Vagina (tissue), 2 donors: ENCODE data around the gene TEAD2. TPM values are rescaled to one million over a fixed set of nuclear protein-coding genes. Genes with fewer than 3 reads are reported as not detected.

Source experiments
- DNase-seq, 2 donors: peaks; one replicate each; pipeline ENCODE4 v3.0.0-alpha.2; 2017; ENCODE audit errors: extremely low spot score in 2 of 2
- H3K27ac ChIP-seq: fragments of 200-600 bp; sonication (generic); one replicate; pipeline ENCODE4 v1.5.1; 2019
- H3K27me3 ChIP-seq: fragments of 200-600 bp; sonication (generic); one replicate; pipeline ENCODE4 v1.5.1; 2019
- H3K36me3 ChIP-seq, 2 donors: fragments of 200-600 bp; sonication (generic); one replicate each; pipeline ENCODE4 v1.5.1; 2017 to 2019
- H3K4me1 ChIP-seq: fragments of 200-600 bp; sonication (generic); one replicate; pipeline ENCODE4 v1.5.1; 2019
- H3K4me3 ChIP-seq, 2 donors: fragments of 200-600 bp; sonication (generic); 1 replicate in 1 of 2; 2 replicates in 1 of 2; pipeline ENCODE4 v1.5.1; 2016 to 2019
- H3K9me3 ChIP-seq: fragments of 200-600 bp; sonication (generic); one replicate; pipeline ENCODE4 v1.5.1; 2019
- POLR2A ChIP-seq, 2 donors: fragments of 450-650 bp; IDR thresholded peaks; one replicate each; pipeline ENCODE4 v1.6.1; 2017; ENCODE audit warnings: antibody characterized with exemption in 2 of 2, mild to moderate bottlenecking in 2 of 2, moderate library complexity in 2 of 2
- POLR2AphosphoS5 ChIP-seq, 2 donors: sonication (generic); formaldehyde crosslinking; IDR thresholded peaks; one replicate each; pipeline ENCODE4 v1.9.0; 2017; ENCODE audit warnings: antibody characterized with exemption in 2 of 2, mild to moderate bottlenecking in 2 of 2, low read depth in 1 of 2; ENCODE audit not compliant: insufficient read depth in 1 of 2
- intact Hi-C: fragments of 100-400 bp; cut with DNase I; formaldehyde crosslinking; loops from one replicate; pipeline ENCODE4 v1.15.1; 2023
- total RNA-seq: library from RNA; depleted of rRNA; stranded (reverse); fragments of >200 nt; gene quantifications from one replicate; pipeline ENCODE4 v1.2.3, GENCODE V29; 2016
- TF ChIP-seq, protein P1 (sequence below), 3 experiments: fragments of 450-650 bp in 2 of 3; fragments of 200-600 bp in 1 of 3; sonication (generic) in 1 of 3; IDR thresholded peaks; one replicate each; pipeline ENCODE4 v1.5.1; 2017 to 2019; ENCODE audit warnings: antibody characterized with exemption in 3 of 3, mild to moderate bottlenecking in 2 of 3, moderate library complexity in 2 of 3

Gene TEAD2
- total RNA-seq, 1 donor from 2014 or later: 20.4 TPM

DNA sequence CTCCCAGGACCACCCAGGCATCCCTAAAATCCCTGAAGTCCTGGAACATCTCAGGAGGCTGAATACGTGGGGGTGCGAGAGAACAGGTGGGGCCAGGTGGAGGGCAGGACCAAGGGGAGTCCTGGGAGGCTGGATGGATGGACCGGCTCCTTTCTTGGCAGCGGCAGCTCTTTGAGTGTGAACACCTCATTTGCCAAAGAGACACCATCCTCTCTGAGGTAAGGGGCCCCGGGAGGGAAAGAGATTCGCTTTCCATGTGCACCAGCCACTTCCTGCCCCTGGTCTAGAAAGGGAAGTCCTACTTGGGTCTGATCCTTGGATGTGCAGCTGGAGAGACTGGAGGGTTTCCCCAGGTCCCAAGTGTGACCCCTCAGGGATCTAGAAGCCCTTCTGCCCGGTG is 44.9 kb upstream of the TEAD2 start:
- no peaks in the 10 kb centered on the region for H3K9me3 ChIP-seq
- TF ChIP-seq POLR2A (IDR thresholded peaks at IDR 0.05) (no peak), POLR2AphosphoS5 (IDR thresholded peaks at IDR 0.05; ENCODE audit: insufficient read depth in 1 of 2, low read depth in 1 of 2) (no peak)
- TF ChIP-seq, protein P1, sequence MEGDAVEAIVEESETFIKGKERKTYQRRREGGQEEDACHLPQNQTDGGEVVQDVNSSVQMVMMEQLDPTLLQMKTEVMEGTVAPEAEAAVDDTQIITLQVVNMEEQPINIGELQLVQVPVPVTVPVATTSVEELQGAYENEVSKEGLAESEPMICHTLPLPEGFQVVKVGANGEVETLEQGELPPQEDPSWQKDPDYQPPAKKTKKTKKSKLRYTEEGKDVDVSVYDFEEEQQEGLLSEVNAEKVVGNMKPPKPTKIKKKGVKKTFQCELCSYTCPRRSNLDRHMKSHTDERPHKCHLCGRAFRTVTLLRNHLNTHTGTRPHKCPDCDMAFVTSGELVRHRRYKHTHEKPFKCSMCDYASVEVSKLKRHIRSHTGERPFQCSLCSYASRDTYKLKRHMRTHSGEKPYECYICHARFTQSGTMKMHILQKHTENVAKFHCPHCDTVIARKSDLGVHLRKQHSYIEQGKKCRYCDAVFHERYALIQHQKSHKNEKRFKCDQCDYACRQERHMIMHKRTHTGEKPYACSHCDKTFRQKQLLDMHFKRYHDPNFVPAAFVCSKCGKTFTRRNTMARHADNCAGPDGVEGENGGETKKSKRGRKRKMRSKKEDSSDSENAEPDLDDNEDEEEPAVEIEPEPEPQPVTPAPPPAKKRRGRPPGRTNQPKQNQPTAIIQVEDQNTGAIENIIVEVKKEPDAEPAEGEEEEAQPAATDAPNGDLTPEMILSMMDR (IDR thresholded peaks at IDR 0.05): no peak
- intact Hi-C loops: no loop called here

GRCh38 chr19:49403404-49404187 is 41.4 kb upstream of the TEAD2 start:
- no peaks in the 10 kb centered on the region for H3K9me3 ChIP-seq
- no peaks in the 10 kb centered on the region for H3K36me3 ChIP-seq
- H3K4me3 ChIP-seq: no peak overlapping the region
- H3K4me1 ChIP-seq: no peaks in the 10 kb centered on the region
- no peak overlapping the region for H3K27ac ChIP-seq
- intact Hi-C loops: no loop called here
- DNase-seq: no peak
- TF ChIP-seq, protein P1 (IDR thresholded peaks at IDR 0.05): no peak
- no peak for TF ChIP-seq POLR2AphosphoS5 (IDR thresholded peaks at IDR 0.05; ENCODE audit: insufficient read depth in 1 of 2, low read depth in 1 of 2)
- no peak for TF ChIP-seq POLR2A (IDR thresholded peaks at IDR 0.05)
- H3K27me3 ChIP-seq: no peaks in the 10 kb centered on the region

More for the DNA sequence above, 44.9 kb upstream of the TEAD2 start:
- no peak overlapping the region for H3K27ac ChIP-seq
- H3K4me1 ChIP-seq: no peaks in the 10 kb centered on the region
- DNase-seq: no peak
- H3K4me3 ChIP-seq: no peak overlapping the region
- no peaks in the 10 kb centered on the region for H3K27me3 ChIP-seq
- no peaks in the 10 kb centered on the region for H3K36me3 ChIP-seq

DNA sequence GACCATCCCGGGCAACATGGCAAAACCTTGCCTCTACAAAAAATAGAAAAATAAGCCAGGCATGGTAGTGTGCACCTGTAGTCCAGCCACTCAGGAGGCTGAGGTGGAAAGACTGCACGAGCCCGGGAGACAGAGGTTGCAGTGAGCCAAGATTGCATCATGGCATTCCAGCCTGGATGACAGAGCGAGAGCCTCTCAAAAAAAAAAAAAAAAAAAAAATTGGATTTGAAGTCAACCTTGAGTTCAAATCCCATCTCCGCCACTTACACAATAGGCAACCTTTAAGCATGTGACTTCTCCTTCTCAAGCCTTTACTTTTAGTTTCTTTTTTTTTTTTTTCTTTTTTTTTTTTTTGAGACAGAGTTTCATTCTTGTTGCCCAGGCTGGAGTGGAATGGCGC is 37.8 kb upstream of the TEAD2 start:
- intact Hi-C loops: no loop called here
- Histone ChIP-seq H3K4me3 (no peak overlapping the region), H3K36me3 (no peaks in the 10 kb centered on the region), H3K27ac (no peak overlapping the region), H3K4me1 (no peaks in the 10 kb centered on the region), H3K27me3 (no peaks in the 10 kb centered on the region), H3K9me3 (no peaks in the 10 kb centered on the region)
- DNase-seq: no peak
- no peak for TF ChIP-seq POLR2AphosphoS5 (IDR thresholded peaks at IDR 0.05; ENCODE audit: insufficient read depth in 1 of 2, low read depth in 1 of 2)
- TF ChIP-seq POLR2A (IDR thresholded peaks at IDR 0.05): no peak
- TF ChIP-seq, protein P1 (IDR thresholded peaks at IDR 0.05): no peak

DNA sequence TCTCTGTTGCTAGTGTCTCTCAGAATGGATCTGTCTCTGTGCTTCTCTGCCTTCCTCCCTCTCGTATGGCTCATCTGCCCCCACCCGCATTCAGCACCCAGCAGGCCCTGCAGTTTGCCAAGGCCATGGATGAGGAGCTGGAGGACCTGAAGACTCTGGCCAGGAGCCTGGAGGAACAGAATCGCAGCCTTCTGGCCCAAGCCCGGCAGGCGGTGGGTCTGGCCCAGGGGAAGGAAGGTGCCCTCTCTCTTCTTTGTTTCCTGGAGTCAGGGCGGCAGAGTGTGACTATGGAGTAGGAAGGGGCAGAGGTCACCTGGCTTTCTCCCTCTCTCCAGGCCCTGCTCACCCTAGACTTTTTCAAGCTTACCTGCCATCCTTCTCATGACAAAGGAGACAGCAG is 36.7 kb upstream of the TEAD2 start:
- Histone ChIP-seq H3K27me3 (no peaks in the 10 kb centered on the region), H3K27ac (no peak overlapping the region), H3K4me3 (no peak overlapping the region), H3K4me1 (no peaks in the 10 kb centered on the region), H3K36me3 (no peaks in the 10 kb centered on the region), H3K9me3 (no peaks in the 10 kb centered on the region)
- TF ChIP-seq, protein P1 (IDR thresholded peaks at IDR 0.05): no peak
- no peak for TF ChIP-seq POLR2AphosphoS5 (IDR thresholded peaks at IDR 0.05; ENCODE audit: insufficient read depth in 1 of 2, low read depth in 1 of 2)
- no peak for TF ChIP-seq POLR2A (IDR thresholded peaks at IDR 0.05)
- intact Hi-C loops: no loop called here
- DNase-seq: no peak

DNA sequence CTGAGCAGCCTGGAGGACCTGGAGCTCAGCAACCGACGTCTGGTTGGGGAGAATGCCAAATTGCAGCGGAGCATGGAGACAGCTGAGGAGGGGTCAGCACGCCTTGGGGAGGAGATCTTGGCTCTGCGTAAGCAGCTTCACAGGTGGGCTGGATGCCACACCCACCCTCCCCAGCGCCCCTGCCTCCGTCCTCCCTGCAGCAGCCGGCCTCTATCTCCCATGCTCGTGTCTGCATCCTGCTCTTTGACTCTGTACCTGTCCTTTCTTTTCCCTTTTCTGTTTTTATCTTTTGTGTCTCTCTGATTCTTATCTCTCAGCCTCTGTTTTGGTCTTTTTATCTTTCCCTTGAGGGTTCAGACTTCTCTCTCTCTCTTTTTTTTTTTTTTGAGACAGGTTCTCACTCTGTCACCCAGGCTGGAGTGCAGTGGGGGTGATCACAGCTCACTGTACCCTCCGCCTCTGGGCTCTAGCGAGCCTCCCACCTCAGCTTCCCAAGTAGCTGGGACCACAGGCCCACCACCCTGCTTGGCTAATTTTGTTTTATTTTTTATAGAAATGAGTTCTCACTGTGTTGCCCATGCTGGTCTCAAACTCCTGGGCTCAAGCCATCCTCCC is 35.9 kb upstream of the TEAD2 start:
- Histone ChIP-seq H3K4me3 (no peak overlapping the region), H3K4me1 (no peaks in the 10 kb centered on the region), H3K36me3 (no peaks in the 10 kb centered on the region), H3K27ac (no peak overlapping the region), H3K9me3 (no peaks in the 10 kb centered on the region), H3K27me3 (no peaks in the 10 kb centered on the region)
- intact Hi-C loops: no loop called here
- TF ChIP-seq POLR2A (IDR thresholded peaks at IDR 0.05): no peak
- TF ChIP-seq, protein P1 (IDR thresholded peaks at IDR 0.05): no peak
- no peak for TF ChIP-seq POLR2AphosphoS5 (IDR thresholded peaks at IDR 0.05; ENCODE audit: insufficient read depth in 1 of 2, low read depth in 1 of 2)
- DNase-seq: no peak
